Occipital lobe (tissue), 2 donors: ENCODE results near the gene KLHL25. TPM values are rescaled to one million over a fixed set of nuclear protein-coding genes. Genes with fewer than 3 reads are reported as not detected.
"Not testable (repeated sequence)": the region's sequence is repeated elsewhere in the genome, so short reads cannot be mapped to it uniquely, and the experiment has no call there.

ENCODE experiments used
- DNase-seq: peaks from one replicate; lab custom pipeline; 2025; lab: John Stamatoyannopoulos, UW
- total RNA-seq: library from RNA; depleted of rRNA; stranded (reverse); fragments of >200 nt; gene quantifications from one replicate; pipeline ENCODE4 v1.2.3, GENCODE V29; 2014

The KLHL25 gene, protein sequence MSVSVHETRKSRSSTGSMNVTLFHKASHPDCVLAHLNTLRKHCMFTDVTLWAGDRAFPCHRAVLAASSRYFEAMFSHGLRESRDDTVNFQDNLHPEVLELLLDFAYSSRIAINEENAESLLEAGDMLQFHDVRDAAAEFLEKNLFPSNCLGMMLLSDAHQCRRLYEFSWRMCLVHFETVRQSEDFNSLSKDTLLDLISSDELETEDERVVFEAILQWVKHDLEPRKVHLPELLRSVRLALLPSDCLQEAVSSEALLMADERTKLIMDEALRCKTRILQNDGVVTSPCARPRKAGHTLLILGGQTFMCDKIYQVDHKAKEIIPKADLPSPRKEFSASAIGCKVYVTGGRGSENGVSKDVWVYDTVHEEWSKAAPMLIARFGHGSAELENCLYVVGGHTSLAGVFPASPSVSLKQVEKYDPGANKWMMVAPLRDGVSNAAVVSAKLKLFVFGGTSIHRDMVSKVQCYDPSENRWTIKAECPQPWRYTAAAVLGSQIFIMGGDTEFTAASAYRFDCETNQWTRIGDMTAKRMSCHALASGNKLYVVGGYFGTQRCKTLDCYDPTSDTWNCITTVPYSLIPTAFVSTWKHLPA
- 32.3 TPM for total RNA-seq

DNA sequence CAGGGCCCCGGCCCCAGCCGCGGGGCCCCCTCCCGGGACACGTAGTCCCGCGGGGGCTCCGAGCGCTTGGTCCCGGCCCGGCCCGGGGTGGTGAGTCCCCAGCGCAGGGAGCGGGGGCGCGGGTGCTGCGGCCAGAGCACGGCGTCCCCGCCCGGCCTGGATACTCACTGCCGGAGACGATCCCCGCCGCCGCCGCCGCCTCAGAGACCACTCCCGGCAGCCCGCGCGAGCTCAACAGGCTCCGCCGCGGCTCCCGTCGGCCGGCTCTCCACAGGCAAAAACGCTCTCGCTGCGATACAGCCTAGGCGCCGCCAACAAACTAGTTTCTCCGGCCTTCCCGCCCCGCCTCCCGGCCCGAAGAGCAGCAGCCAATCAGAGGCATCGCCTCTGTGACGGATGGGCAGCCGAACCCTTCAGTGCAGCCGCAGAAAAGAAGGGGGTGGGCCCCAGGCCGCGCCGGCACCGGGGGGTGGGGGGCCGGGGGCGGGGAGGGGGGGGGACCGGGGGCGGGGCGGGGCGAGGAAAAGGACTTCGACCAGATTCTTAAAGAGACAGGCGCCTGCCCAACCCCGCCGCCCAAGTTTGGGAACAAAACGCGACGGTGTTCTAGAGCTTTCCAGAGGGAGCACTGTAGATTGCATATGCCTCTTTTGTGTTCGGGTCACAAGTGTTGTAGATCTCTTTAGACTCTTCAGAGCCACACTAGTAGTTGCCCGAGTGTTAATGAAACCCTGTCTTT is at the start of gene KLHL25:
TSS of gene KLHL25 (minus strand) at position 328 of the 739 bp plus-strand sequence. CDS start 25,115 bp downstream, outside the sequence.
- DNase-seq, result peak; percentile 95

DNA sequence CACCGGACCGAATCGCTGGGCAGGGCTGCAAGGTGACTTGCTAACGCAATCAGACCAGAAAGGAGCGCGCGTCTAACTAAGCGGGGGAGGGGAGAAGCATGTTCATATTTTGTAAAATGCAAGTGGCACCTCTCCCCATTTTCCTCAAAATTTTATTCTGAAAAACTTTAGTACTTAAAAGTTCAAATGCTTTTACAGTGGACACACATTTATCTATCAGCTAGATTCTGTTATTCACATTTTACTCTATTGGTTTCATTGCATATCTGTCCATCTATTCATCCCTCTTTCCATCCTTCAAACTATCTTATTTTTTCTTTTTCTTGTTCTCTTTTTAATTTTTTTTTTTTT is 46.1 kb upstream of the KLHL25 start:
- DNase-seq, result no peak

DNA sequence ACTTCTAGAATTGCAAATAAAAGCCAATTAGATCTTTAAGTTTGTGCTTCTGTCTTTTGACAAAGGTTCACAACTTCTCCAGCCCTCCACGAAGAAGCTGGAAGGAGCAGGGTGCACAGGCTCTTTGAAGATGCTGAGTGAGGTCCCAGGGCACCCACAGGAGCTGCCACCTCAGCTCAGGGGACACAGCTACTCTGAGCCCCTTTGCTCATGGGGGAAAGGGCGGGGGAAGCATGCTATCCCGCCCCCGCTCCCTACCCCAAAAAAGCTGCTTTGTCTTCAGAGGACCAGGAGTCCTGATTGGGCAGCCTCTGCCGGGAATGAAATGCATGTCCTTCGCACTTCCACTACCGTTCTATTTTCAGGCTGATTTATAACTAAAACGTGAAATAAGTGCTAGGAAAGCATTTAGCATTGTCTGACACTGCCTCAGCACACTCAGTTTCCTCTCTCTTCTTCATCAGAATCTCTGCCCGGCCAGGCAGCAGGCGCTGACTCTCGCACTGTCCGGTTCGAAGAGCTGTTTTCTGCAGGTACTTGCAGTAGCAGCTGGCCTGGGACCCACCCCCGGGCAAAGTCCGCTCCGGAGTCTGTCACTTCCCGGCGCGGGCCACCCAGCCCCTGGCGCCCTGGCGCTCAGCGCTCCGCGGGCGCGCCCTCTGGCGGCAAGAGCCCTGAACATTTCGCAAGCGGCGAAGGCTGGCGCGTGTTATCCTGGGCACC is 45.5 kb upstream of the KLHL25 start:
- peak; percentile 53 for DNase-seq

DNA sequence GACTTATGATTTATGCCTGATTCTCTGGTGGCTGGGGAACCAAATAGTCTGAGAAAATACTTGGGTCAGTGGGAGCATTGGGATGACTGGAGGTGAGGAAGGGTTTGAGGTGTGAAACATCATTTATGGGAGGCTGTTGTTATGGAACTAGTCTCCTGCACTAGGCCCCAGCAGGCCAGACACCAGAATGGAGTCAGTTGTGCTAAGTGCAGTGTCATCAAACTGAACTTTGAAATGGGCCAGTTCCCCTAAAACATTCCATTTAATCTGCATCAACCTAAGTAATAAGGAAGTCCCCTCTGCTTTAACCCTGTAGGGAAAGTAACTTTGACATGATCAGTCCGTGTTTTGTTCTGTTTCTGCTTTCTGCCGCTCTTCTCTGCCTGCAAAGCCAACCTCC is 44.9 kb upstream of the KLHL25 start:
- no peak for DNase-seq

DNA sequence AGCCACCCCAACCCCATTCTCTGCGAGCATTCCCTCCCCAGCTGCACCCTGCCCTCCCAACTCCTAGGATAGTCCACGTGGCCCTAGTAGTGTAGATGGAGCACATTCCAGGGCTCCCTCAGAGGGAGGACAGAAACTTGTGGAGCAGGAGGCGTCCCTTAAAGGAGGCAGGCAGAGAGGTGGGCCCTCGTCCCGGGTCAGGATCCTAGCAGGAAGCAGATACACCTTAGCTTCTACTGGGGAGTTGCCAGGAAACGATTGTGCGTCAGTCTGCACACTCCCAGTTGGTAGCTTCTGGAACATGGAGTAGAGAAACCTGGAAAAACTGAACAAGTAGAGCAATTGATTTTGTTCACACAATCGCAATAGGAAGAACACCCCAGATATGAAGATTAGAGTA is 43.9 kb upstream of the KLHL25 start:
- no peak for DNase-seq

DNA sequence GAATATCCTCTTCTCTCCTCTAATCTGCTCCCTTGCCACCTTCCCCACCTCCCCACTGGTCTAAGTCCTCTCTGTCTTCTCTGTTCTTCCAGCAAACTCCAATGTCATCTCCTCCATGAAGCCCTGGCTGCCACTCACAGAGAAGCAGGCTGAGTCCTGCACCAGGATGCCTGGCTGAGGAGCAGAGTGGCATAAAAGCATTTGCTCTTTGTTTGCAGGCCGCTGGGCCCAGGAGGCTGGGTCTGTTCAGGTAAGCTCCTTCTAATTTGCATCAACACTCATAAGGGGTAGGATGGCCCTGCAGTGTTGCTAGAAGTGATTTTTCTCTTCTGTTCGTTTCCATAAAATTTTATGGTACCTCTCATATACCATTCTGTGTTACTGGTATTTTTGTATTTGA is 43.2 kb upstream of the KLHL25 start:
- no peak for DNase-seq

DNA sequence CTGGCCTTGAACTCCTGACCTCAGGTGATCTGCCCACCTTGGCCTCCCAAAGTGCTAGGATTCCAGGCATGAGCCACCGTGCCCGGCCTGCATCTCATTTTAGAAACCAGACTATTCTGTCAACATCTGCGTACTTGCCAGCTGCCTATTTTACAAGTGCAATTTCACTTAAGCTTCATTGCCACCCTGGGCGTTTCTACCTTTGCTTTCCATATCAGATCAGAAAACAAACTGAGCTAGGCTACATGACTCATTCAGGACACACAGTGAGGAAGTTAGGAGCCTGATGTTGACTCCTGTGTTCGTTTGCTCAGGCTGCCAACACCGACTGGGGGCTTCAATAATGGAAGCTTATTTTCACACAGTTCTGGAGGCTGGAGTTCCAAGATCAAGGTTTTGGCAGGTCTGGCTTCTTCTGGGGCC is 42.3 kb upstream of the KLHL25 start:
- DNase-seq, result no peak

DNA sequence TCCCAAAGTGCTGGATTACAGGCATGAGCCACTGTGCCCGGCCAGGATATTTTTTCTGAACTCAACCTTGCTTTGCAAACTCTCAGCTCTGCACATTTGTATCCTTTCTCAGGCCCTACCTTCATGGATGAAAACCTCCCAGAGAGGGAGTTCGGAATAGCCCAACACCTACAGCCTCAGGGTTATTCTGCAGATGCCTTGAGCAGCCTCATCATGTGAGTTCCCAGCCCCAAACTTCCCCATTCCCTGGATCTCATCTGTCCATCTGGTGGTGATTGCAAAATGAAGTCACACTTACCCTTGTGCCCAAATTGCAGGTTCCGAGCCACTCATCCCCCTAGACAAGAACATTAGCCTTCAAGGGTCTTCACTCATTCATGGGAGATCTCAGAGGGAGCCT is 39.9 kb upstream of the KLHL25 start:
- DNase-seq, result no peak

DNA sequence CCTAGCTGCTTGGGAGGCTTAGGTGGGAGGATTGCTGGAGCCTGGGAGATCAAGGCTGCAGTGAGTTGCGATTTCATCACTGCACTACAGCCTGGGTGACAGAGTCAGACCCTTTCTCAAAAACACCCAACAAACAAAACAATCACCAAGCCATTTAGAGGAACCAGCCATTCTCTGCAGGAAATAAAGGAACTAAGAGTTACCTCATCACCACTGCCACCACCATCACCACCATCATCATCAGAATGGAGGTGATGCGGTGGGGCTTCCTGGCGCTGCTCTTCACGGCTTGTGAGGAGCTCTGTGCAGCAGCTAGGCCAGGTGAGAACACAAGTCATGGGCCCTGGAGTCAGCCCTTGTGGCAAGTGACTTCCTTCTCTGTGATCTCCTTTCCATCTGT is 37.7 kb upstream of the KLHL25 start:
- DNase-seq, result no peak

DNA sequence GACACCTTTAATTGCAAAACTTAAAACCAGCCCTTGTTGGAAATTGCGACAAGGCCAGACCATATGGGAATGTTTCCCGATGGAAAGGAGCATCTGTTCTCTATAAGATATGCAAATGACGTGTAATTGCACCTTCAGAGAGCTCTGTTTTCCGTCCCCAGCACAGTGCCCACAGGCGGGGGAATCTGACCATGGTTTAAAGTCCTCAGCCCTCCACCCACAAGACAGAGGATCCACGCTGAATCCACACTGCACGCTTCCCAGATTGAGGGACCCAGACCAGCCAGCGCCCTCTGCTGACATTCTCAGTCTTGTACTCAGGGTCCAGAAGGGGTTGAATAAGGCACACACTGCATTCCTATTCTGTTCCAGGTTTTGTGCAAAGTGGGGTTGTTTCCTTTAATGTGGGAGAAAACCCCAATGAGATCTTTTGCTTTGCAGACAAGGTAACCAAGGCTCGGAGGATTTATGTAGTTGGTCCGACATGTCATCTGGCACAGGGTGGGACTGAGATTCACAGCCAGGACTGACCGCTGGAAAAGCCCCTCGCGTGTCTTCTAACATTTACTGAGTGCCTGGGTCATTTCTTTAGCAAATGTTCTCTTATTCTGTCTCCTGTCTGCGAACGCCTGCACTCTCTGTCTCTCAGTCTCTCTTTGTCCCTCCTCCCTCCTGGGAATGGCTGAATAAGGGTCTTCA is 36.8 kb upstream of the KLHL25 start:
- peak; percentile 38 for DNase-seq

DNA sequence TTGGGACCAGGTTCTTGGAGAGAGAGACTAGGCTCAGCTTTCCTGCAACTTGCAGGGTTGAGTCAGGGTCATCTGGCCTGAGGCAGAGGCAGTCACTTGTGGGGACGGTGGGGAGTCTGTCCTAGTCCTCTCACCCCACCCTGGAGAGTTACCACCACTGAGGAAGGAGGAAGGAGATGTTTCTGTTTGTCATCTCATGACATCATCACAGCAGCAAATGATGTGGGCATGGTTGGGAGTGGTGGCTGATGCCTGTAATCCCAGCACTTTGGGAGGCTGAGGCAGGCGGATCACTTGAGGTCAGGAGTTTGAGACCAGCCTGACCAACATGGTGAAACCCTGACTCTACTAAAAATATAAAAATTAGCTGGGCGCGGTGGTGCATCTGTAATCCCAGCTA is 35.0 kb upstream of the KLHL25 start:
- DNase-seq, result not testable (repeated sequence)

DNA sequence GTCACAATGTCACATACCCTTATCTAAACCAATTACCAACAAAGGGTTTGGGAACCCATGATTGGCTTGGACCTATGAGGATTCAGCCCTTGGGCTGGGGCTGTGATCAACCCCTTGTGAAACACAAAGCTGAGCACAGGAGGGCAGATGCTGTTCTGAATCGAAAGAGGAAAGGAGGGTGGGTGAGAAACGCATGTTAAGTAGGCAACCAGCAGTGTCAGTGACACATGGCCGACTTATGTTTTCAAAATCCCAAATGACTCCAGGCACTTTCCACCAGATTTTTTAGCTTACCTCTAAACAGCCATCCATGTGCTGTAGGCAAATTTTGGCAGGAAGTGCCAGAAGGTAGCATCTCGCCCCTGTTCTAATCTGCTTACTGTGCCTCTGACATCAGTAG is 34.1 kb upstream of the KLHL25 start:
- DNase-seq, result no peak

DNA sequence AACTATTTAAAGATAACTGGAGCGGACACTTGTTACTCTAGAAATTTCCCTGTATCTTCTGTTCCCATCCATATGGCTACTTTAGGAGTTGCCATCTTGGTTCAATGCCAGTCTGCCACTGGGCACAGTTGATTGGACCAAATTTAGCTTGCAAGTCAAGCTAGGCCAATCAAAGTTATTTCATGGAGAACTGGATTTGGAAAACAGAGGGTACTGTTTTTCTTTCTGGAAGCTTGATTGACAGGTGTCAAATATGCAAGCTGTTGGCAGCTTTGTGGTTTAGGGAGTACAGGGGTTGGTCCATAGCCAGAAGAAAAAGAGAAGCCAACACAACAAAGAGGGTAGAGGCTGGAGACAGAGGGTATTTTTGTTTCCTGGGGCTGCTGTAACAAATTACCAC is 33.4 kb upstream of the KLHL25 start:
- DNase-seq, result no peak

DNA sequence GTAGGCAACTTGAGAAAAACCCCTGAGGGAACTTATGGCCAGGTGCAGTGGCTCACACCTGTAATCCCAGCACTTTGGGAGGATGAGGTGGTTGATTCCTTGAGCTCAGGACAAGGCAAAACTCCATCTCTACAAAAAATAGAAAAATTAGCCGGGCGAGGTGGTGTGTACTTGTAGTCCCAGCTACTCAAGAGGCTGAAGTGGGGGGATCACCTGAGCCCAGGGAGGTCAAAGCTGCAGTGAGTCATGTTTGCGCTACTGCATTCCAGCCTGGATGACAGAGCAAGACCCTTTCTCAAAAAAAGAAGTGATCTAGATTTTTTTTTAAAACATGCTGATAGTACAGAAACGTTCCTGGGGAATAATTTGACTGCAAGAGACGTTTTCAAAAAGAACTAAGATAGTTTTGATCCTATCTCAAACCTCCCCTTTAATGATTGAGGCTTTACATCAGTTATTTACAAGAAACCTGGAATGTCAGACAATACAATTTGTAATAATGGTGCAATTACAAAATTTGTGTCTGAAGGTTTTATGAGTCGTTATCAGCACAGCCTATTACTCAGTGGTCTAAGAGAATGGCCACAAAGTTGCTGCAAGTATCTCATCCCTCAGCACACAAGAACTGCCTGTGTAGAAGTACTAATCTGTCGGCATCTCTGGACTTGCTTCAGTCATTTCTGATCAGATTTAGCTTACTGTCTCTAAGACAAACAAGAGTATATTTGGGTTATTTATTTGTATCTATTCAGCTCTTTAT is 32.2 kb upstream of the KLHL25 start:
- DNase-seq, result no peak

DNA sequence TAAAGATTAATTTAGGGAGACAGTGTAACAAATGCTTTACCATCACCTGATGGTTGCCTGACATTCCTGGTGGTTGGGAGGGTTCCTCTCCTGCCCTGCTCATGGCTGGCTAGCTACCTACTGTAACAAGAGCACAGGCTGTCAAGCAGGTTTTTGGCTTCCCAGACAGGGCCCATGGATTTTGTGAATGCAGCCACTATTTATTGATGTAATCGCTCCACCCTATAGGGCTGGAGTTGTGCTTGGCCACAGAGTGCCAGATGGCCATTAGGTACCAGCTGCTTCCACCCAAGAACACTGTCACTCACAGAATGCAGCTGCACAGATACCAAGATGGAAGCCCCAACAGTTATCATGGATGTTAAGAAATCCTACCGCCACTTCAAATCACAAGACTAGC is 31.0 kb upstream of the KLHL25 start:
- no peak for DNase-seq

DNA sequence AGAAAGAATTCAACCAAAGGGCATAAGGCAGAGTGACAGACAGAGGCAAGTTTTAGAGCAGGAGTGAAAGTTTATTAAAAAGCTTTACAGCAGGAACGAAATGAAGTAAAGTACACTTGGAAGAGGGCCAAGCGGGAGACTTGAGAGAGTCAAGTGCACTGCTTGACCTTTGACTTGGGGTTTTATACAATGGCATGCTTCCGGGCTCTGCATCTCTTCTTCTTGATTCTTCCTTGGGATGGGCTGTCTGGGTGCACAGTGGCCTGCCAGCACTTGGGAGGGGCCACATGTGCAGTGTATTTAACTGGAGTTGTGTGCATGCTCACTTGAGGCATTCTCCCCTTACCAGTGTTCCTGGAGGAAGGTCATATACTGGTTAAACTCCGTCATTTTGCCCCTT is 30.4 kb upstream of the KLHL25 start:
- DNase-seq, result no peak

DNA sequence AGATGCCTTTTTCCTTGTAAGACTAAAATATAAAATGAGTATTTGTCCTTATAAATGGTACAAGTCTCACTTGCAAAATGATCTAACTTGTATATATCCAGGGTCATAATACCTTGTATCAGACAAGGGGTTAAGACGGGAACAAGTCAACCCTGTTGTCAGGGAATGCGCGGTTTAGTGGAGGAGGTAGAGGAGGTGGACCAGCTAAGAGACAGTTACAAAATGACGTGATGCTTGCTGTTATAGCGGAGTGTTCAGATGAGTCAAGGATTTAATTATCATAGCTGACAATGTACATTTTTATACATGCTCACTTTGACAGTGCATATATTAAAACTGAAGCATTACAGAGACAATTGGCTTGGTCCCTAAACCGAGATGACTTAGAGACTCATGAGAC is 26.8 kb upstream of the KLHL25 start:
- peak; percentile 6 for DNase-seq

DNA sequence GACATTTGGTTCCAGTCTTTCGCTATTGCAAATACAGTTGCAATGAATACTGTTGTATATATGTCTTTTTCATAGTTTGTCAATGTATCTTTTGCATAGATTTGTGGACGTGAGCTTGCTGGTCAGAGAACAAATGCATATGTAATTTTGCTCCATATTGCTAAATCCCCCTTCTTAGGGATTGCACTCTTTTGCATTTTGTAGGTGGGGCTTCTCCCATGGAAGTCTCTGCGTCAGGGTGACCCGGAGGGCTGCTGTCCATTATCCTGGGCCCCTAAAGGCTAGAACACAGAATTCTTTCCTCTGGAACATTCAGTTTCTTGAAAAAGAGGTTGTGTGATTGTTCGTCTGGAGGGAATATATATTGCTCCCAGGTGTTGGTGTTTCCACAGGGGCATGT is 25.2 kb upstream of the KLHL25 start:
- DNase-seq, result no peak

DNA sequence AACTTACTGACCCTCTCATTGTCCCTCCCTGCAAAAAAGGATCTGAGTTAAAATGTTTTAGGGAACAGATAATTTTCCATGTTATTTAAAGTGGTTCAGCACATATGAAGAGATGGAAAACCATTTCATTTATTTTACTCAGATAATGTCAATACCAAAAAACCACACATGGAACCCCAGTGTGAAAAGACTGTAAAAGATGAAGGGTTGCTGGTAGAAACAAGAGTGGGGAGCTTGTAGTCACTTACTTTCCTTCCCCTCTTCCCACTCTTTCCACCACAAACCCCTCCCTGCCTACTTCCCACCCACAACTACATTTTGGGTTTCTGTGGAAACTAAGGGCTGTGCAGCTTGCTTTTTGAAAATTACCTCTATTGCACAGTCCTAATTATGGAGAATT is 18.5 kb upstream of the KLHL25 start:
- no peak for DNase-seq

DNA sequence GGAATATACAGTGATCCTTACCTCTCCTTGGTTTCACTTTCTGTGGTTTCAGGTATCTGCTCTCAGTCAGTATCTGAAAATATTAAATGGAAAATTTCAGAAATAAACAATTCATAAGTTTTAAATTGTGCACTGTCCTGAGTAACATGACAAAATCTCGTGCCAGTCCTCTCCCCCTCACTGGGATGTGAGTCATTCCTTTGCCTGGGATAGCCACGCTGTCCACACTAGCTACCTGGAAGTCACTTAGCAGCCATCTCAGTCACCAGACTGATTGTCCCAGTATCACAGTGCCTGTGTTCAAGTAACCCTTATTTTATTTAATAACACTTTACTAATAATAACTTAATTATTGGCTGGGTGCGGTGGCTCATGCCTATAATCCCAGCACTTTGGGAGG is 15.3 kb upstream of the KLHL25 start:
- no peak for DNase-seq

DNA sequence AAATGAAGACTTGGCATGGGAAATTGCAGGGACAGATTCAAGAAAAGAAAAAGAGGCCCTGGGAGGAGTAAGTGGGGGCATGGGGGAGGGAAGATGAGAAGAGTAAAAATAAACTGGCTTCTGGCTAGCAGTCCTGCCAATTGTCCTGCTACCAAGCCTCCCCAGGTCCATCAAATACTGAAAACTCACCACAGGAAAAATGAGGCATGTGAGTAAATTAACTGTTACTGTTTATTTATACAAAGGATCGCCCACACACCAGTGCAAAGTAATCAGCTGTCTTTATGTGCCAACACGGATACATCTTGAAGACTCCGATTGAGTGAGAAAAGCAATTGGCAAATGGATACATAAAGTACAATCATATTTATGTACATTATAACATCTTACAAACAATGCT is 10.7 kb upstream of the KLHL25 start:
- DNase-seq, result no peak
